Panc1 (cell line): ENCODE results near the gene NR1H4. TPM values are rescaled to one million over a fixed set of nuclear protein-coding genes. Genes with fewer than 3 reads are reported as not detected.

Experiments
- ATAC-seq: fragments of 200-7000 bp; cut with Tn5 transposase; 2 replicates; pipeline ENCODE4 v1.9.1; 2020; ENCODE audit warnings: mild to moderate bottlenecking, moderate library complexity
- BruUV-seq: library from RNA; stranded (reverse); fragments of 400-500 nt; replicated peaks from 2 replicates; lab custom pipeline; 2021; lab: Mats Ljungman, UMichigan
- CTCF ChIA-PET: fragments of 300-600 bp; sonication (Branson Sonifier 250); formaldehyde crosslinking; loops from one replicate; lab custom pipeline; 2022; ENCODE audit warnings: antibody characterized with exemption; lab: Charles Lee
- POLR2A ChIA-PET: fragments of 300-600 bp; sonication (Branson Sonifier 250); formaldehyde crosslinking; loops from one replicate; lab custom pipeline; 2022; ENCODE audit warnings: antibody characterized with exemption; lab: Charles Lee
- DNase-seq: peaks from one replicate; pipeline ENCODE4 v3.0.0-alpha.2; 2010; ENCODE audit warnings: low read depth, low spot score
- H3K27ac ChIP-seq: 2 replicates; pipeline ENCODE4 v1.5.1; 2011; ENCODE audit warnings: mild to moderate bottlenecking, low read length, inconsistent platforms
- H3K27me3 ChIP-seq: fragments of 200-500 bp; sonication (Bioruptor generic); 2 replicates; pipeline ENCODE4 v1.6.0; 2014; ENCODE audit warnings: low read length, inconsistent platforms; ENCODE audit not compliant: control insufficient read depth, insufficient read depth
- H3K36me3 ChIP-seq: fragments of 200-500 bp; sonication (Bioruptor generic); 2 replicates; pipeline ENCODE4 v1.5.1; 2014; ENCODE audit warnings: inconsistent platforms, mild to moderate bottlenecking, low read length, moderate library complexity; ENCODE audit not compliant: control insufficient read depth, insufficient read depth
- H3K4me1 ChIP-seq: 2 replicates; pipeline ENCODE4 v1.5.1; 2011; ENCODE audit warnings: inconsistent platforms, mild to moderate bottlenecking, low read length, moderate library complexity; ENCODE audit not compliant: control insufficient read depth, insufficient read depth
- H3K4me3 ChIP-seq, 2 experiments: 2 replicates each; pipeline ENCODE4 v1.5.1; 2011 to 2012; ENCODE audit warnings: low read depth in 2 of 2, low read length in 2 of 2, mild to moderate bottlenecking in 2 of 2, inconsistent platforms in 1 of 2, moderate library complexity in 1 of 2
- H3K9me3 ChIP-seq: fragments of 200-500 bp; sonication (Bioruptor generic); 2 replicates; pipeline ENCODE4 v1.5.1; 2014; ENCODE audit warnings: low read depth, mild to moderate bottlenecking, inconsistent platforms, low read length, moderate library complexity; ENCODE audit not compliant: control insufficient read depth, insufficient read depth
- CTCF ChIP-seq: fragments of 450-650 bp; IDR thresholded peaks from 2 replicates; pipeline ENCODE4 v1.5.1; 2017; ENCODE audit warnings: mild to moderate bottlenecking
- POLR2AphosphoS5 ChIP-seq: IDR thresholded peaks from 2 replicates; pipeline ENCODE4 v1.6.1; 2012; ENCODE audit warnings: mild to moderate bottlenecking, low read depth, low read length, moderate library complexity
- REST ChIP-seq, 2 experiments: IDR thresholded peaks; 2 replicates each; pipeline ENCODE4 v1.6.1; 2011 to 2012; ENCODE audit warnings: low read depth in 2 of 2, control low read depth in 1 of 2, low read length in 1 of 2, mild to moderate bottlenecking in 1 of 2, moderate library complexity in 1 of 2; ENCODE audit not compliant: insufficient read depth in 1 of 2
- SIN3A ChIP-seq: IDR thresholded peaks from 2 replicates; pipeline ENCODE4 v1.6.1; 2012; ENCODE audit warnings: low read depth, mild to moderate bottlenecking, low read length, moderate library complexity, borderline replicate concordance; ENCODE audit not compliant: insufficient read depth
- TCF7L2 ChIP-seq: IDR thresholded peaks from 2 replicates; pipeline ENCODE4 v1.6.1; 2011; ENCODE audit warnings: mild to moderate bottlenecking, low read depth, low read length, inconsistent platforms
- in situ Hi-C: cut with HindIII; loops from 2 replicates; pipeline ENCODE4 v1.10.0; 2016; ENCODE audit warnings: low sequenced_read_pairs, low pct_unique_long_range_greater_than_20kb
- intact Hi-C: fragments of 100-400 bp; cut with micrococcal nuclease; formaldehyde crosslinking; loops from one replicate; pipeline ENCODE4 v1.10.0; 2022; ENCODE audit not compliant: unreplicated experiment
- total RNA-seq: library from RNA; stranded (reverse); gene quantifications from one replicate; pipeline ENCODE4 v1.2.1, GENCODE V29; 2021; ENCODE audit not compliant: unreplicated experiment

Gene NR1H4
- total RNA-seq, 1 experiment from 2014 or later: not detected

- DNase-seq (no peak), ATAC-seq (no peak)
- no peaks in the 10 kb centered on the region for H3K4me1 ChIP-seq
- H3K27ac ChIP-seq: no peak overlapping the region
- H3K27me3 ChIP-seq: no peaks in the 10 kb centered on the region
- no peak overlapping the region for H3K4me3 ChIP-seq
- H3K9me3 ChIP-seq: no peaks in the 10 kb centered on the region
- intact Hi-C loops: no loop called here
- CTCF ChIA-PET: no interaction called here
- no peak for TF ChIP-seq POLR2AphosphoS5
- TF ChIP-seq REST (IDR thresholded peaks at IDR 0.05; ENCODE audit: insufficient read depth in 1 of 2, low read depth in 2 of 2, low read length in 1 of 2): no peak
- TF ChIP-seq CTCF: no peak
- TF ChIP-seq SIN3A: no peak
- TF ChIP-seq TCF7L2: no peak
- no peaks in the 10 kb centered on the region for H3K36me3 ChIP-seq
- POLR2A ChIA-PET: no interaction called here
- in situ Hi-C loops: no loop called here
- BruUV-seq: no TSS peak
Measured at GRCh38 chr12:100437038-100437841, 36.4 kb upstream of the NR1H4 start.

- in situ Hi-C loops: no loop called here
- TF ChIP-seq REST (IDR thresholded peaks at IDR 0.05; ENCODE audit: insufficient read depth in 1 of 2, low read depth in 2 of 2, low read length in 1 of 2): no peak
- no peak for TF ChIP-seq SIN3A
- no peak for TF ChIP-seq POLR2AphosphoS5
- TF ChIP-seq TCF7L2: no peak
- TF ChIP-seq CTCF: no peak
- H3K4me1 ChIP-seq: no peaks in the 10 kb centered on the region
- no peak overlapping the region for H3K4me3 ChIP-seq
- no peaks in the 10 kb centered on the region for H3K27me3 ChIP-seq
- intact Hi-C loops: no loop called here
- no TSS peak for BruUV-seq
- no peaks in the 10 kb centered on the region for H3K9me3 ChIP-seq
- no peak for ATAC-seq
- no peaks in the 10 kb centered on the region for H3K36me3 ChIP-seq
- DNase-seq: no peak
- POLR2A ChIA-PET: interaction anchor here (0.6 kb wide), 1 partner anchor 841 kb away, joined by 13 read pairs; no protein-coding TSS in a partner anchor
- CTCF ChIA-PET: interaction anchor here (0.6 kb wide), 1 partner anchor 1998 kb away, joined by 4 read pairs; no protein-coding TSS in a partner anchor
- no peak overlapping the region for H3K27ac ChIP-seq
Measured at GRCh38 chr12:100439797-100440196, 33.9 kb upstream of the NR1H4 start.
